ENCODE data around the gene SBDS.

Gene SBDS

DNA sequence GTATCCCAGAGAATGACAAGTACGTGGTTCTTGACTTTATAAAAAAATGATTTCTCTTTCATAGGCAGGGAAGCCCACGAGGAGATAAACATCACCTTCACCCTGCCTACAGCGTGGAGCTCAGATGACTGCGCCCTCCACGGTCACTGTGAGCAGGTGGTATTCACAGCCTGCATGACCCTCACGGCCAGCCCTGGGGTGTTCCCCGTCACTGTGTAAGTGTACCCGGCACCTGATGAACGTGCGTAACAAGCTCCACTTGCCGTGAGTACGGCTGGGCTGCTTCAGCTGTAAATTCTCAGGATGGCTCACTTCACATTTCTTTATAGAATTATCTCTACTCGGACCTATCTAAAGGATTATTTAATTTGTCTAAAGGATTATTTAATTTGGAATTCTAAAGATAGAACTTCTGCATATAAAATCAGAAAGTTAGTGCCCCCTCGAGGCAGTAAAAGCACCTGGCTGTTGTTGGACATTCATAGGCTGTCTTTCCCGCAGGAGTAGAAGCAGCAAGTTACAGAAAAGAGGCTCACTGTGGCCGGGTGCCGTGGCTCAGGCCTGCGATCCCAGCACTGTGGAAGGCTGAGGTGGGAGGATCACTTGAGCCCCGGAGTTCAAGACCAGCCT lies 46.8 kb downstream of the SBDS start:
- no peak overlapping the region for H3K4me3 ChIP-seq (ENCODE audit: low read length)
- H3K4me1 ChIP-seq (ENCODE audit: insufficient read depth, low read length), result no peaks in the 10 kb centered on the region
- H3K27me3 ChIP-seq (ENCODE audit: insufficient read depth, low read length), result no peaks in the 10 kb centered on the region
- peaks cover 75% of the 10 kb centered on the region for H3K36me3 ChIP-seq (ENCODE audit: insufficient read depth, low read length)
- H3K9me3 ChIP-seq (ENCODE audit: low read length), result peaks cover 4% of the 10 kb centered on the region
- no peak overlapping the region for H2AFZ ChIP-seq (ENCODE audit: low read depth, low read length)

DNA sequence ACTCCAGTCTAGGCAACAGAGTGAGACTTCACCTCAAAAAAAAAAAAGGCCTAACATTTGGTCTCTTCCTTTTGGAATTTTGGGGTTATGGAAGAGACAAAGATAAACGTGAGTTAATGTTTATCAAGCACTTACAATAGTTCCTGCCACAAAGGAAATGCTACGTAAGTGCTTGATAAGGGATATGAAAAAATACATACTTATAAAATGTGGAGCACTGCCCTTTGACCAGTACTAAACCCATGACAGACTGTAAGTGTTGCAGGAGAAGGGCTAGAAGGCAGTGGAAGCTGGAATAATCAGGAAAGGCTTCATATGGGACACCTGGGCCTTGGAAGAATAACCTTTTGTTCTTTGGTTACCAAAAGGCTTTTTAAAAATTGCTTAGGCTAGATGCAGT lies 48.8 kb downstream of the SBDS start:
- Histone ChIP-seq H2AFZ (ENCODE audit: low read depth, low read length) (no peak overlapping the region), H3K9me3 (ENCODE audit: low read length) (peaks cover 4% of the 10 kb centered on the region), H3K36me3 (ENCODE audit: insufficient read depth, low read length) (peaks cover 79% of the 10 kb centered on the region), H3K4me1 (ENCODE audit: insufficient read depth, low read length) (no peaks in the 10 kb centered on the region), H3K27me3 (ENCODE audit: insufficient read depth, low read length) (no peaks in the 10 kb centered on the region), H3K4me3 (ENCODE audit: low read length) (no peak overlapping the region)

DNA sequence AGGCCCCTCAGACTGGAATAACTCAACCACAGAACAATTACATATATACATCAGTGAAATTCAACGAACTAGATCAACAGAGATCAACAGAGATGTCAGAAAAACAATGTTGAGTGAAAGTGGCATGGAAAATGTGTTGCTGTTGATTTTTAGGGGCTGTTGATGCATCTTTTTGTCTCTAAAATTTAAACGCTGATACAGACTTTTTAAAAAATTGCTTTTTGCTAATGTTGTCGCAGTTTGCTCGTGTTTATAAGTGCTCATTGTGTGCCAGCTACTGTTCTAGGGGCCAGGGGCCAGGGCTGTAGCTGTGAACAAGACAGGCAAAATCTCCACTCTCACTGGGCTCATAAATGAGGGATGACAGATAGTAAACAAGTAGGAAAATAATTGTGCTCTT lies 56.1 kb downstream of the SBDS start:
- H3K4me1 ChIP-seq (ENCODE audit: insufficient read depth, low read length), result no peaks in the 10 kb centered on the region
- H3K9me3 ChIP-seq (ENCODE audit: low read length), result peaks cover 7% of the 10 kb centered on the region
- no peaks in the 10 kb centered on the region for H3K27me3 ChIP-seq (ENCODE audit: insufficient read depth, low read length)
- H2AFZ ChIP-seq (ENCODE audit: low read depth, low read length), result no peak overlapping the region
- peaks cover 32% of the 10 kb centered on the region for H3K36me3 ChIP-seq (ENCODE audit: insufficient read depth, low read length)
- no peak overlapping the region for H3K4me3 ChIP-seq (ENCODE audit: low read length)

DNA sequence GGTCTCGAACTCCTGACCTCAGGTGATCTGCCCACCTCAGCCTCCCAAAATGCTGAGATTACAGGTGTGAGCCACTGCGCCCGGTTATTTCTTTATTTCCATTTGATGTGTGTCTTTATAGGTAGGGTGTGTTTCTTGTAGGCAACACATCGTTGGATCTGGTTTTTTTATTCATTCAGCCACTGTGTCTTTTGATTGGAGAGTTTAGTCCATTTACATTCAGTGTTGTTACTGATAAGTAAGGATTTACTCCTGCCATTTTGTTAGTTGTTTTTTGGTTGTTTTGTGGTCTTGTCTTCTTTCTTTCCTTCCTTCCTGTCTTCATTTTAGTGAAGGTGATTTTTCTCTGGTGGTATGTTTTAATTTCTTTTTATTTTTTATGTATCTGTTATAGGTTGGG lies 57.4 kb downstream of the SBDS start:
- Histone ChIP-seq H2AFZ (ENCODE audit: low read depth, low read length) (no peak overlapping the region), H3K4me3 (ENCODE audit: low read length) (no peak overlapping the region), H3K36me3 (ENCODE audit: insufficient read depth, low read length) (peaks cover 19% of the 10 kb centered on the region), H3K4me1 (ENCODE audit: insufficient read depth, low read length) (no peaks in the 10 kb centered on the region), H3K27me3 (ENCODE audit: insufficient read depth, low read length) (no peaks in the 10 kb centered on the region), H3K9me3 (ENCODE audit: low read length) (peaks cover 7% of the 10 kb centered on the region)
